DND-41 (cell line): Measurements from ENCODE around the gene NKAIN4.

Experiments
- ATAC-seq: fragments of 200-7000 bp; cut with Tn5 transposase; 3 replicates; pipeline ENCODE4 v1.9.1; 2021; ENCODE audit warnings: low read depth; ENCODE audit not compliant: insufficient read depth
- DNase-seq: peaks from one replicate; pipeline ENCODE4 v3.0.0-alpha.2; 2020
- H2AFZ ChIP-seq: 2 replicates; pipeline ENCODE4 v1.6.0; 2012; ENCODE audit warnings: low read depth, low read length
- H3K27ac ChIP-seq: 2 replicates; pipeline ENCODE4 v1.5.1; 2012; ENCODE audit warnings: low read length, inconsistent platforms
- H3K27me3 ChIP-seq: fragments of 200-600 bp; sonication (generic); 2 replicates; pipeline ENCODE4 v1.6.0; 2012; ENCODE audit warnings: low read length, mild to moderate bottlenecking, inconsistent platforms; ENCODE audit not compliant: insufficient read depth, poor library complexity
- H3K36me3 ChIP-seq: 2 replicates; pipeline ENCODE4 v1.5.1; 2012; ENCODE audit warnings: low read length, inconsistent platforms; ENCODE audit not compliant: insufficient read depth
- H3K4me1 ChIP-seq: 2 replicates; pipeline ENCODE4 v1.5.1; 2012; ENCODE audit warnings: mild to moderate bottlenecking, low read length; ENCODE audit not compliant: insufficient read depth
- H3K4me2 ChIP-seq: 2 replicates; pipeline ENCODE4 v1.6.0; 2012; ENCODE audit warnings: mild to moderate bottlenecking, moderate library complexity, low read length, inconsistent platforms; ENCODE audit not compliant: insufficient read depth
- H3K4me3 ChIP-seq, 2 experiments: fragments of 200-600 bp in 1 of 2; shearing (Covaris generic) in 1 of 2; 2 replicates each; pipeline ENCODE4 v1.5.1; 2012 to 2016; ENCODE audit warnings: inconsistent platforms in 2 of 2, low read length in 2 of 2, mild to moderate bottlenecking in 2 of 2, low read depth in 1 of 2, moderate library complexity in 1 of 2
- H3K79me2 ChIP-seq: 2 replicates; pipeline ENCODE4 v1.6.0; 2012; ENCODE audit warnings: low read length, inconsistent platforms; ENCODE audit not compliant: insufficient read depth
- H3K9ac ChIP-seq: 2 replicates; pipeline ENCODE4 v1.6.0; 2012; ENCODE audit warnings: low read depth, mild to moderate bottlenecking, inconsistent platforms, low read length, moderate library complexity
- H3K9me3 ChIP-seq: 2 replicates; pipeline ENCODE4 v1.5.1; 2012; ENCODE audit warnings: low read length, moderate library complexity, mild to moderate bottlenecking, inconsistent platforms; ENCODE audit not compliant: insufficient read depth, severe bottlenecking
- H4K20me1 ChIP-seq: 2 replicates; pipeline ENCODE4 v1.6.0; 2012; ENCODE audit warnings: low read length; ENCODE audit not compliant: insufficient read depth
- CTCF ChIP-seq: IDR thresholded peaks from 2 replicates; pipeline ENCODE4 v1.5.1; 2012; ENCODE audit warnings: borderline replicate concordance, low read length, moderate library complexity, mild to moderate bottlenecking; ENCODE audit not compliant: poor library complexity, severe bottlenecking; ENCODE audit errors: extremely low read depth
- EZH2 ChIP-seq: IDR thresholded peaks from 3 replicates; pipeline ENCODE4 v1.6.1; 2012; ENCODE audit warnings: borderline replicate concordance, low read depth, mild to moderate bottlenecking, moderate library complexity, low read length, inconsistent platforms; ENCODE audit not compliant: severe bottlenecking

NKAIN4 gene

GRCh38 chr20:63233061-63233344, 21.3 kb downstream of the NKAIN4 start:
- Histone ChIP-seq H3K27ac (no peak overlapping the region), H3K4me1 (no peaks in the 10 kb centered on the region), H3K9ac (no peak overlapping the region), H3K79me2 (no peaks in the 10 kb centered on the region), H3K4me2 (no peak overlapping the region), H2AFZ (no peak overlapping the region), H3K27me3 (peaks cover 35% of the 10 kb centered on the region), H3K36me3 (no peaks in the 10 kb centered on the region), H3K4me3 (no peak overlapping the region), H3K9me3 (no peaks in the 10 kb centered on the region), H4K20me1 (peaks cover 13% of the 10 kb centered on the region)
- ATAC-seq, result no peak
- DNase-seq, result no peak
- no peak for TF ChIP-seq EZH2

- no peak overlapping the region for H3K27ac ChIP-seq
- TF ChIP-seq CTCF (no peak), EZH2 (no peak)
- H2AFZ ChIP-seq, result no peak overlapping the region
- no peaks in the 10 kb centered on the region for H3K9me3 ChIP-seq
- H3K27me3 ChIP-seq, result peaks cover 35% of the 10 kb centered on the region
- H3K4me3 ChIP-seq, result no peak overlapping the region
- H3K9ac ChIP-seq, result no peak overlapping the region
- H3K79me2 ChIP-seq, result no peaks in the 10 kb centered on the region
- no peak for DNase-seq
- H3K36me3 ChIP-seq, result no peaks in the 10 kb centered on the region
- H3K4me2 ChIP-seq, result no peak overlapping the region
- no peak for ATAC-seq
- H3K4me1 ChIP-seq, result no peaks in the 10 kb centered on the region
- H4K20me1 ChIP-seq, result peaks cover 13% of the 10 kb centered on the region
Measured at GRCh38 chr20:63232235-63233060, 21.8 kb downstream of the NKAIN4 start.

- ATAC-seq (no peak), DNase-seq (no peak)
- Histone ChIP-seq H3K4me1 (no peaks in the 10 kb centered on the region), H3K4me2 (no peak overlapping the region), H3K4me3 (no peak overlapping the region), H4K20me1 (peaks cover 8% of the 10 kb centered on the region; the same call in 1 of the 2 replicates), H3K36me3 (no peaks in the 10 kb centered on the region), H3K79me2 (no peaks in the 10 kb centered on the region), H2AFZ (no peak overlapping the region), H3K27ac (no peak overlapping the region), H3K9me3 (no peaks in the 10 kb centered on the region), H3K9ac (no peak overlapping the region), H3K27me3 (peaks cover 35% of the 10 kb centered on the region)
- TF ChIP-seq CTCF, result no peak
- TF ChIP-seq EZH2, result no peak
Measured at GRCh38 chr20:63230800-63231268, 23.4 kb downstream of the NKAIN4 start.

GRCh38 chr20:63228806-63229205, 25.5 kb downstream of the NKAIN4 start:
- Histone ChIP-seq H3K9me3 (no peaks in the 10 kb centered on the region), H3K36me3 (no peaks in the 10 kb centered on the region), H3K79me2 (no peaks in the 10 kb centered on the region), H3K27me3 (peaks cover 31% of the 10 kb centered on the region), H3K4me1 (no peaks in the 10 kb centered on the region), H4K20me1 (peaks cover 11% of the 10 kb centered on the region; the same call in 1 of the 2 replicates), H3K4me3 (no peak overlapping the region), H3K4me2 (no peak overlapping the region), H3K9ac (no peak overlapping the region), H2AFZ (no peak overlapping the region), H3K27ac (no peak overlapping the region)
- ATAC-seq (no peak), DNase-seq (no peak)
- TF ChIP-seq EZH2, result no peak
- no peak for TF ChIP-seq CTCF
